HT1080 (cell line): ENCODE results near the gene ZNF420. TPM values are rescaled to one million over a fixed set of nuclear protein-coding genes. Genes with fewer than 3 reads are reported as not detected.

ENCODE experiments used
- DNase-seq: peaks from one replicate; pipeline ENCODE4 v3.0.0-alpha.2; 2015; ENCODE audit warnings: low read depth
- total RNA-seq: library from RNA; depleted of rRNA; stranded (reverse); fragments of >200 nt; shearing (Covaris generic); gene quantifications from 2 replicates; pipeline ENCODE4 v1.2.3, GENCODE V29; 2014; rRNA removed

The ZNF420 gene
- total RNA-seq, 1 experiment from 2014 or later, result 13.1 TPM

DNA sequence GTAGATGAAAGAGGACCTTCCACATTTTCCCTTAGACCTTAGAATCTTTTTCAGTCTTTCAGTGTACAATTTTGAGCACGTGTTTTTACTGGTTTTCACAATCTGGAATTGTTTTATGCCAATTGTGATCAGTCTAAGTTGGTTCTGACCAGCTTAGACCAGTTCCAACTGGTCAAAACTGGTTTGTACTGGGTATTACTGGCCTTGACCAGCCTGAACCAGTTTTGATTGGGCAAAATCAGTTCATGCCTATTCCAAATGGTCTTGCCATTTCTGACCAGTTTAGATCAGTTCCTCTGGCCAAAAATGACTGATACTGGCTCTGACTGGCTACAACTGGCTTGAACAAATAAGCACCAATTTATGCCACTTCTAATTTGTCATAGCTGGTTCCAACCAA is 57.9 kb downstream of the ZNF420 start:
- no peak for DNase-seq

DNA sequence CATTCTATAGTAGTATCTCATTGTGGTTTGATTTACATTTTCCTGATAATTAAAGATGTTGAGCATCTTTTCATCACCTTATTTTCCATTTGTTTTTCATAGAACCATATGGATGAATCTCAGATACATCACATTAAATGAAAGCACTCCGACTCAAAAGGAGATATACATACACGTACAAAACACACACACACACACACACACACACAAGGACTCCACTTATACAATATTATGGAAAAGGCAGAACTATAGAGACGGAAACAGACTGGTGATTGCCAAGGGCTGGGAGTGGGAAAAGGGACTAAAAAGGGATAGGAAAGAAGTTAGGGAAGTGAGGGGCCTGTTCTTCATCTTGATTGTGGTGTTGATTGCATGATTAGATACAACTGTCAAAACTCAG is 70.0 kb downstream of the ZNF420 start:
- no peak for DNase-seq

DNA sequence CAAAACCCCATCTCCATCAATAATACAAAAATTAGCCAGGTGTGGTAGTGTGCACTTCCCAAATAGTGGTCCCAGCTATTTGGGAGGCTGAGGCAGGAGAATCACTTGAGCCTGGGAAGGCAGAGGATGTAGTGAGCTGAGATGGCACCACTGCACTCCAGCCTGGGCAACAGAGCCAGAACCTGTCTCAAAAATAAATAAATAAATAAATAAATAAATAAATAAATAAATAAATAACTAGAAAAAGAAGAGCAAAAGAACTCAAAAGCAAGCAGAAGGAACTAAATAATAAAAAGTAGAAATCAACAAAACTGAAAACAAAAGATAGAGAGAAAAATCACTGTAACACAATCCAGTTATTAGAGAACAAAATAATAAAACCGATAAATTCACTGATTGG is 81.9 kb downstream of the ZNF420 start:
- no peak for DNase-seq

DNA sequence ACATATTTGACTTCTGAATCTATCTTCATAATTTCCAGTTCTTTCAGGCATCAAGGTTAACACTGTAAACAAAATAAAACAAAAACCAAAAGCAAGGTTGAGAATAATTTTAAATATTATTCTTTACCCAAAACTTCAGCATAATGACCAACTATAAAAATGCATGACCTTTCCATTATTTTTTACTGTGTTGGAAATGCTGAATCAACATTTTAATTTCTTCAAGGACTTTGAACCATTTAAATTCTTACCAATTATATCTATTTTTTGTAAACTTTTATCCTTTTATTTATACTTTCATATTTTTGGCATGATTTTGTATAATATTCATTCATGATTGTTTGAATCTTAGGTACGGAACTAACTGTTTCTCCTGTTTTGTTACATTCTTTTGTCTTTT is 87.4 kb downstream of the ZNF420 start:
- no peak for DNase-seq

DNA sequence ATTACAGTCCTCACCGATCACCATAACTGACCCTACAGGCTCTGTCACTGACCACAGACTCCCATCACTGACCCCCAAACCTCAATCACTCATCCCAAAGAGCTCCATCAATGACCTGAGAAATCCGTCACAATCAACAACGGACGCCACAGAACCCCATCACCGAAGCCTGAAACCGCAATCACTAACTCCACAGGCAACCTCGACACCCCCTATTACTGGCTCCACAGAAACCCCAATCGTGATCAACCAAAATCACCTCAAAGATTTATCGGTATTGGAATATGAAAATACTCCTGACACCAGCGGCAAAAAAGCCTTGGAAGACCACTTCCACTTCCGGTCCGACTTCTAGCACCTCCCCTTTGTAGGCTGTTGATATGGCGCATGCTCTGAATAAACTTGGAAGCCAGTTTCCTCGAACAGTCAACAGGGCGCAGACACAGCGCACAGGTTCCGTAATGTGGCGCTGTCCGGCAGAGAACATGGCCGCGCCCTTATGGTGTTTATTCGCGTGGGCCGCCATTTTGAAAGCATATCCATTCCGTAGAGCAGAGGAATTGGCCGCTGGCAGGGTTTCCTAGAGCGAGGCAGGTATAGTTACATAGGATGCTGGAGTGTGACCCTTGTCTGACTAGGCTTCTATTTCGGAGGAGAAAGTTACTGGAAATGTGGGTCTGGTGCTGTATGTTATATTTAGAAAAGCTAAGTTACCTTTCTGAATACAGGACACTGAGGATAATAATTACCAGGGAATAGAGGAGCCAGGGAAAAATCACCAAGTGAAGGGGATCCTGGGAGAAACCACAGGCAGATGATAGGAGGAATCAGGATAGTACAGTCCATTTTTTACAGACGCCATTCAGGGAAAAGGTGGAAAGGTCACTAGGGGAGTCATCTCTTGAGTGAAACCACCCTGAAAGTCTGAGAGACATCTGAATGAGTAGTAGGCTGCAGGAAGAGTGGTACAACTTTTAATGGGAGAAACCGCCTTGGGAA is 94.4 kb downstream of the ZNF420 start, which contains the start of gene ZNF585A:
Gene ZNF585A (minus strand): TSS at position 328 of the 999 bp plus-strand sequence. CDS start 2,785 bp downstream, outside the sequence.
- peak; percentile 94 for DNase-seq

Other genes starting within 250 kb of the ZNF420 start
- gene ZNF790, start 240.0 kb upstream of the ZNF420 start, total RNA-seq, result 0.59 and 1.1 TPM in 2 replicates
- 1.4 and 1.9 TPM in 2 replicates for gene ZNF345, start 227.6 kb upstream of the ZNF420 start, total RNA-seq
- 2.7 and 4.1 TPM in 2 replicates for gene ZNF829, start 162.1 kb upstream of the ZNF420 start, total RNA-seq
- 11.3 and 13.9 TPM in 2 replicates for gene ZNF568, start 162.1 kb upstream of the ZNF420 start, total RNA-seq
- 5.6 and 9.7 TPM in 2 replicates for gene ZNF585A, start 94.3 kb downstream of the ZNF420 start, total RNA-seq
- 7.2 and 8.7 TPM in 2 replicates for gene ZNF585B, start 132.1 kb downstream of the ZNF420 start, total RNA-seq
- gene ZNF383, start 139.8 kb downstream of the ZNF420 start, total RNA-seq, result 2.7 and 3.6 TPM in 2 replicates